Skeletal muscle tissue (tissue), 4 donors: ENCODE results near the gene HSPA4. TPM values are rescaled to one million over a fixed set of nuclear protein-coding genes. Genes with fewer than 3 reads are reported as not detected.
"Not testable (repeated sequence)": the region's sequence is repeated elsewhere in the genome, so short reads cannot be mapped to it uniquely, and the experiment has no call there.

Experiments used
- H3K27ac ChIP-seq: one replicate; pipeline ENCODE4 v1.7.0; 2013; ENCODE audit warnings: mild to moderate bottlenecking, low read depth, low read length, inconsistent platforms
- H3K27me3 ChIP-seq, 3 donors: one replicate each; pipeline ENCODE4 v1.7.0; 2013; ENCODE audit warnings: low read length in 3 of 3; ENCODE audit not compliant: control insufficient read depth in 3 of 3, insufficient read depth in 3 of 3
- H3K36me3 ChIP-seq, 3 donors: one replicate each; pipeline ENCODE4 v1.7.0; 2013; ENCODE audit warnings: low read length in 3 of 3; ENCODE audit not compliant: control insufficient read depth in 3 of 3, insufficient read depth in 3 of 3
- H3K4me1 ChIP-seq, 3 donors: one replicate each; pipeline ENCODE4 v1.7.0; 2013; ENCODE audit warnings: low read length in 3 of 3, mild to moderate bottlenecking in 3 of 3; ENCODE audit not compliant: control insufficient read depth in 3 of 3, insufficient read depth in 3 of 3
- H3K4me3 ChIP-seq, 3 donors: one replicate each; pipeline ENCODE4 v1.7.0; 2013; ENCODE audit warnings: low read length in 3 of 3
- H3K9ac ChIP-seq, 3 donors: one replicate each; pipeline ENCODE4 v1.7.0; 2013; ENCODE audit warnings: low read length in 3 of 3, mild to moderate bottlenecking in 3 of 3, moderate library complexity in 2 of 3, low read depth in 1 of 3
- H3K9me3 ChIP-seq, 3 donors: one replicate each; pipeline ENCODE4 v1.7.0; 2013; ENCODE audit warnings: low read length in 3 of 3; ENCODE audit not compliant: control insufficient read depth in 3 of 3
- total RNA-seq: library from RNA; depleted of rRNA; stranded (reverse); fragments of >200 nt; gene quantifications from one replicate; pipeline ENCODE4 v1.2.3, GENCODE V29; 2014
- donor health status: Osteomylitis.

The HSPA4 gene
- 59.0 TPM for total RNA-seq

DNA sequence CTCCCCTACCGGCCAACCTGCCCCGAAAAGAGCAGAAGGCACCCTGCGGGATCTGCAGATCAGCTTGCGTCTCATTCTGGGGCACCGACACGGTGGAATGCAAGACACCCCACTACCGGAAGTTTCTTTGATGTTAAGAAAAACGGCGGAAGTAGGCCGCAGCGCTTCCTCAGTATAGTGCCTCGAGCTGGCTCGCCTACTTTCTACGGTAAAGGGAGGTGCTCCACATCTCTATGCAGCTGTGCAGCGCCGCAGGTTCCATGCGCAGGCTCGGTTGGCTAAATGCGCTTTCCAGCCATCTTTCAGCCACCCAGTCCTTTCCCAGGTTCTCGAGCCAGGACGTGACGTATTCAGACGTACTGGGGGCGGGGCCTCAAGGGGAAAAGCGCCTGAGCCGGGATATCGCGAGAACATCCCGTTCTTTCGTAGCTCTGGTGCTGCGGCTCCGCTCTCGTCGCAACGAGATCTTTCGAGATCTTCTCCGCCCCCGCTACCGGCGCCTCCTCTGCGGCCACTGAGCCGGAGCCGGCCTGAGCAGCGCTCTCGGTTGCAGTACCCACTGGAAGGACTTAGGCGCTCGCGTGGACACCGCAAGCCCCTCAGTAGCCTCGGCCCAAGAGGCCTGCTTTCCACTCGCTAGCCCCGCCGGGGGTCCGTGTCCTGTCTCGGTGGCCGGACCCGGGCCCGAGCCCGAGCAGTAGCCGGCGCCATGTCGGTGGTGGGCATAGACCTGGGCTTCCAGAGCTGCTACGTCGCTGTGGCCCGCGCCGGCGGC, at the start of gene HSPA4:
Gene HSPA4 (plus strand): TSS at position 472 of the 775 bp plus-strand sequence. CDS start 238 bp downstream, at position 710.
- no peaks in the 10 kb centered on the region for H3K9me3 ChIP-seq
- H3K9ac ChIP-seq: peak within 1 kb of the TSS; percentile 98 to 99 (median 99)
- H3K4me3 ChIP-seq: peak within 1 kb of the TSS; percentile 93 to 97 (median 94)
- peak within 1 kb of the TSS; percentile 98 for H3K27ac ChIP-seq
- H3K27me3 ChIP-seq: no peaks in the 10 kb centered on the region
- peaks cover 28 to 38% (median 37%) of the 10 kb centered on the region in 3 donors for H3K4me1 ChIP-seq
- peaks cover 0 to 4% (median 0%) of the 10 kb centered on the region in 3 donors for H3K36me3 ChIP-seq

DNA sequence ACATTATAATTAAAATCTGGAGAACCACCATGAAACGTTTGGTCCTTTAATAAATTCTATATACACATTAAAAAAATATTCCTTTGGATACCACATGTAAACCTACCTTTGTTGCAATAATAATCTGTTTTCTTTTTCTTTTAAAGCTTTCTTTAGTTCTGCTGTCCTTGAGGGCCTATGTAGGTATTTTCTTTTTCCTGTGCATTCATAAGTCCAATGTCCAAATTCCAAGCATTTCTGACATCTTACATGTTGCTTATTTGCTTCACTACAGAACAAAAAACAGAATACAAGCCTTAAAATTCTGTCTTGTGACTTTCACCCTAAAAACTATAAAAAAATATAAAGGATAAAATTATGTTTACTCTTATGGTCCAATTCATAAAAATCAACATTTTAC, 45.2 kb upstream of the HSPA4 start:
- no peak overlapping the region for H3K9ac ChIP-seq
- H3K4me3 ChIP-seq: no peak overlapping the region
- no peaks in the 10 kb centered on the region for H3K4me1 ChIP-seq
- no peaks in the 10 kb centered on the region for H3K9me3 ChIP-seq
- no peaks in the 10 kb centered on the region for H3K27me3 ChIP-seq
- H3K27ac ChIP-seq: no peak overlapping the region
- peaks cover 0 to 10% (median 7%) of the 10 kb centered on the region in 3 donors for H3K36me3 ChIP-seq

DNA sequence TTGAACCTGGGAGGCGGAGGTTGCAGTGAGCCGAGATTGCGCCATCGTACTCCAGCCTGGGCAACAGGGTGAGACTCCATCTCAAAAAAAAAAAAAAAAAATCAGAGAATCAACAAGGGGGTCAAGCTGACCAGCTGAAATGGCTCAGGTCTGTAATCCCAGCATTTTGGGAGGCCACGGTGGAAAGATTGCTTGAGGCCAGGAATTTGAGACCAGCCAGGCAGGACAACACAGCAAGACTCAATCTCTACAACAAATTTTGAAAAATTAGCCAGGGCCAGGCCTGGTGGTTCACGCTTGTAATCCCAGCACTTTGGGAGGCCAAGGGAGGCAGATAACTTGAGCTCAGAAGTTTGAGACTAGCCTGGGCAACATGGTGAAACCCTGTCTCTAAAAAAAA, 43.4 kb upstream of the HSPA4 start:
- H3K36me3 ChIP-seq, H3K4me3 ChIP-seq, H3K27ac ChIP-seq: not testable (repeated sequence)

DNA sequence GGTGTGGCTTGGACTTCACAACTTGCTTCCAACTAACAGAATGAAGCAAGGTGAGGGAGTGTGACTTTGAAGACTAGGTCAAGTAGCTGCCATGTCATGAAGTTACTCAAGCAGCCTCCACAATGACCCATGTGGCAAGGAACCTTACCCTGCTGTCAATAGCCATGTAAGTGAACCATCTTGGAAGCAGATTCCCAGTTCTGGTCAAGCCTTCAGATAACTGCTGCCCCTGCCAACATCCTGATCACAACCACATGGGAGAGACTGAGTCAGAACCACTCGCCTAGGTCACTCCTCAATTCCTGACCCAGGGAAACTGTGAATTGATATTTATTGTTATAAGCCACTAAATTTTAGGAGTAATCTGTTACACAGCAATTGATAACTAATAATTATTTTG, 36.3 kb upstream of the HSPA4 start:
- no peak overlapping the region for H3K9ac ChIP-seq
- H3K9me3 ChIP-seq: no peaks in the 10 kb centered on the region
- no peak overlapping the region for H3K27ac ChIP-seq
- H3K36me3 ChIP-seq: peaks cover 7 to 11% (median 11%) of the 10 kb centered on the region in 3 donors
- no peak overlapping the region for H3K4me3 ChIP-seq
- no peaks in the 10 kb centered on the region for H3K4me1 ChIP-seq
- H3K27me3 ChIP-seq: no peaks in the 10 kb centered on the region

More for the DNA sequence above, 43.4 kb upstream of the HSPA4 start:
- not testable (repeated sequence) for H3K27me3 ChIP-seq, H3K9ac ChIP-seq, H3K9me3 ChIP-seq, H3K4me1 ChIP-seq

DNA sequence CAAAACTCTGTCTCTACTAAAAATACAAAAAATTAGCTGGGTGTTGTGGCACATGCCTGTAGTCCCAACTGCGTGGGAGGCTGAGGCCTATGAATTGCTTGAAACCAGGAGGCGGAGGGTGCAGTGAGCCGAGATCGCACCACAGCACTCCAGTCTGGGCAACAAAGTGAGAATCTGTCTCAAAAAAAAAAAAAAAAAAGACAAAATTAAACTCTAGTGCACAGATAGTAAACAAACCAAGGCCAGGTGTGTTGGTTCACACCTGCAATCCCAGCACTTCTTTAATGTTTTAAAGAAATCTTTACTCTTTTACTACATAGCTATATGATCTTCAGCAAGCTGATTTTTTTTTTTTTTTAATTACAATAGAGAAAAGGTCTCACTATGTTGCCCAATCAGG, 33.8 kb upstream of the HSPA4 start:
- Histone ChIP-seq H3K27me3 (no peaks in the 10 kb centered on the region), H3K36me3 (peaks cover 7 to 13% (median 11%) of the 10 kb centered on the region in 3 donors), H3K4me1 (no peaks in the 10 kb centered on the region), H3K9ac (no peak overlapping the region), H3K9me3 (no peaks in the 10 kb centered on the region), H3K4me3 (no peak overlapping the region), H3K27ac (no peak overlapping the region)

DNA sequence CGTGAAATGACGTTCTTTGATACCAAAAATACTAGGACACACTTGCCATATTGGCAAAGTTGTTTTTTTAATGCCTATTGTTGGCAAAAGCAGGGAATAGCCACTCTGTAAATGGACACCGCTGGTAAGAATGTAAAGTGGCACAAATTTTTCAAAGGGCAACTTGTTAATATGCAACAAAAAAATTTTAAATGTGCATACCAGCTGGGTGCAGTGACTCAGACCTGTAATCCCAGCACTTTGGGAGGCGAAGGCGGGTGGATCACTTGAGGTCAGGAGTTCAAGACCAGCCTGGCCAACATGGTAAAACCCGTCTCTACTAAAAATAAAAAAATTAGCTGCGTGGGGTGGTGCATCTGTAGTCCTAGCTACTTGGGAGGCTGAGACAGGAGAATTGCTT, 32.3 kb upstream of the HSPA4 start:
- H3K27ac ChIP-seq, H3K27me3 ChIP-seq, H3K4me1 ChIP-seq, H3K9ac ChIP-seq, H3K4me3 ChIP-seq, H3K9me3 ChIP-seq: not testable (repeated sequence)
- H3K36me3 ChIP-seq: peaks cover 7 to 13% (median 11%) of the 10 kb centered on the region in 3 donors

DNA sequence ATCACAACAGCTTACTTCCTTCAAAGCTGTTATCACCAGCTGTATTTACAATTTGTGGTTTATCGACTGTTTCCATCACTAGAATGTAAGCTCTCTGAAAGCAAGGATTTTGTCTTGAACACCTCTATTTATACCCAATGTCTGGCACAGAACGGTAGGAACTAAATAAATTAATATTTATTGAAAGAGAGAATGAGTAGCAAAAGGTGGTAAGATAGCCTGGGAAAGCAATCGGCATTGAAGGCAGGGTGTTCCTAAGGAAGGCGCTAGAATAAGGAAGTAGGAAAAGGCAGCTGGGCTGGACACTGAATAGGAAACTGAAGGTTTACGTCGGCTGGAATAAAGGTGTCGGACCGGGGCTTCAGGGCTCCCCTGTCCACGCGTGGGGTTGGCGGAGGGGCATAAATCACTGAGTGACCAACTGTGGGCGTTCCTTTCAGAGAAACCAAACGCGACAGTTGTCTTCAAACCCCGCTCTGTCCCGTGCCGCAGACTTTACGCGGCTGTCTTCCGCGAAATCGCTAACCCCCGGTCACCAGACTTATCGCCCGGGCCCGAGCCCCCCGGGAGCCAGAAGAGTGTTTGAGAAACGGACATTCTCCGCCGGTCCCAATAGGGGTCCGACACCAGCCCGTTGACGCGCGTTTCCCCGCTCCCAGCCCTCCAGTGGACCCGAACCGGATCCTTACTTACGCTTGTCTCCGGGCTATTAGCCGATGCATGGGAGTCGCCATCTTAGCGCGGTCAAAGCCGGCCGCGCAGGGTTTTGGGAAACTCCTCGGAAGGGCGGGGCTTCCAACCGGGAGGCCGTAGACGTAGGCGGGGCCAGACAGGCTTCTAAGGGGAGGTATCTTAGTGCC, 25.8 kb upstream of the HSPA4 start, which contains the start of gene ZCCHC10:
Gene ZCCHC10 (minus strand): TSS at position 746 of the 860 bp plus-strand sequence. CDS start 12 bp downstream, at position 734.
- peak within 1 kb of the TSS; percentile 84 to 94 (median 93) for H3K4me3 ChIP-seq
- peaks cover 0 to 2% (median 0%) of the 10 kb centered on the region in 3 donors for H3K36me3 ChIP-seq
- H3K27ac ChIP-seq: peak within 1 kb of the TSS; percentile 98
- no peaks in the 10 kb centered on the region for H3K27me3 ChIP-seq
- peak within 1 kb of the TSS; percentile 95 to 99 (median 97) for H3K9ac ChIP-seq
- no peaks in the 10 kb centered on the region for H3K9me3 ChIP-seq
- H3K4me1 ChIP-seq: peaks cover 2 to 6% (median 4%) of the 10 kb centered on the region in 3 donors

DNA sequence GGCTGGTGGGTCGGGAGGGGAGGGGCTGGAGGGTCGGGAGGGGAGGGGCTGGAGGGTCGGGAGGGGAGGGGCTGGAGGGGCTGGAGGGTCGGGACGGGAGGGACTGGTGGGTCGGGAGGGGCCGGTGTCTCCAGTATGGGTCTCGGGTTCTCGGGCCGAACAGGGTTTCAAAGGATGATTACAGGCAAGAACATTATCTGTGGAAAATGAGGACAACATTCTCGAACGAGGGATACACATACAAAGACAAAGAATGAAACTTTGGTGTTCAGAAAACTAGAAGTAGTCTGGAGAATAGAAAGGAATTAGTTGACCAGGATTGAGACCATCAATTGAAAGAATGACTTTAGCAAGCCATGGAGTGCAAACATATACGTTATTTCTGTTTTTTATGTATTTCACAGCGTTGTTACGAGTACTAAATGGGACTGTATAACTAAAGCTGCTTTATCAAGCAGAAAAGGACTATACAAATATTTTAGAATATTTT, 25.1 kb upstream of the HSPA4 start:
- H3K36me3 ChIP-seq: peaks cover 0 to 2% (median 0%) of the 10 kb centered on the region in 3 donors
- H3K27me3 ChIP-seq: no peaks in the 10 kb centered on the region
- H3K4me3 ChIP-seq: peak overlapping the region; percentile 3 to 93 (median 28)
- peaks cover 2 to 6% (median 4%) of the 10 kb centered on the region in 3 donors for H3K4me1 ChIP-seq
- peak overlapping the region; percentile 98 for H3K27ac ChIP-seq
- peak overlapping the region in 2 of 3 donors; percentile 5 to 34 for H3K9ac ChIP-seq
- H3K9me3 ChIP-seq: no peaks in the 10 kb centered on the region

DNA sequence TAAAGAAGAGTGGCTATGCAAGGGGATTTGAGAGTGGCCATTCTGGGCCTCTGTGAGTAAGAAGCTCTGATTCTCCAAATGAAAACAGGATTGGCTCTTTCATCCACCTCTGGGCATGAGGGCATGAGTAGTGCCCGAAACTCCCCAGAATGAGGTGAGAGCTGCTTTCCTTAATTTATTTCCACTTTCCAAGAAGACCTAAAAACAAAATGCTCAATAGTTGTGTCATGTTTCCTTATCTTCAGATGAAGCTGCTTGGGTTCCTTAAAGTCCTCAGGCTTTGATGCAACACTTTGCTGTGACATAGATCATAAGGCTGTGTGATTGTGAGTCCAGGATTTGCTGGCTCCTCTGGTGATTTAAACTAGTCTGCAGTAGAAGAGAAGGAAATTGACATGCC, 22.4 kb upstream of the HSPA4 start:
- no peak overlapping the region for H3K4me3 ChIP-seq
- H3K27me3 ChIP-seq: no peaks in the 10 kb centered on the region
- H3K9me3 ChIP-seq: no peaks in the 10 kb centered on the region
- H3K36me3 ChIP-seq: no peaks in the 10 kb centered on the region
- peaks cover 0 to 6% (median 4%) of the 10 kb centered on the region in 3 donors for H3K4me1 ChIP-seq
- H3K9ac ChIP-seq: no peak overlapping the region
- no peak overlapping the region for H3K27ac ChIP-seq
